ENCODE measurements around the gene MARK3.
A peak's percentile ranks its signal among the peaks of the same experiment; 100 is the strongest.
"Not testable (repeated sequence)": the region's sequence is repeated elsewhere in the genome, so short reads cannot be mapped to it uniquely, and the experiment has no call there.

MARK3 gene

GRCh38 chr14:103347091-103347815, 38.0 kb upstream of the MARK3 start:
- H3K9me3 ChIP-seq (ENCODE audit: control insufficient read depth, low read length), result no peaks in the 10 kb centered on the region
- H3K4me1 ChIP-seq (ENCODE audit: control insufficient read depth, insufficient read depth, low read length), result peaks cover 14% of the 10 kb centered on the region
- H3K9ac ChIP-seq (ENCODE audit: low read length), result no peak overlapping the region
- no peak for DNase-seq (ENCODE audit: low read depth)
- H3K36me3 ChIP-seq (ENCODE audit: control insufficient read depth, insufficient read depth, low read length, severe bottlenecking), result peaks cover 30% of the 10 kb centered on the region
- no peaks in the 10 kb centered on the region for H3K27me3 ChIP-seq (replicated peaks; ENCODE audit: control insufficient read depth, insufficient read depth, low read length)
- no peak overlapping the region for H3K4me3 ChIP-seq (ENCODE audit: low read length)

DNA sequence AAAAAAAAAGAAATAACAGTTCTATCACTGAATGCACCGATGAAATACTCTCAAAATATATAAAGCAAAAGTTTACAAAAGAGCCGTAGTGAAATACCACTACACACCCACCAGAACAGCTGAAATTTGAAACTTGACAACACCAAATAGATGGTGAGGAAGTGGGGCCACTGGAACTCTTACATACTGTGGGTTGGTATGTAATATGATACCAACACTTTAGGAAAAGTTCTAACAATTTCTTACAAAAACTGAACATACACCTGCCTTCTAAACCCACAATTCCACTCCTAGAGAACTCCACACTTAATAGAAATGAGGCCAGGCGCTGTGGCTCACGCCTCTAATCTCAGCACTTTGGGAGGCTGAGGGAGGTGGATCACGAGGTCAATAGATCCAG, 37.1 kb upstream of the MARK3 start:
- H3K4me1 ChIP-seq (ENCODE audit: control insufficient read depth, insufficient read depth, low read length), result peaks cover 12% of the 10 kb centered on the region
- peaks cover 21% of the 10 kb centered on the region for H3K36me3 ChIP-seq (ENCODE audit: control insufficient read depth, insufficient read depth, low read length, severe bottlenecking)
- H3K4me3 ChIP-seq (ENCODE audit: low read length), result no peak overlapping the region
- no peaks in the 10 kb centered on the region for H3K9me3 ChIP-seq (ENCODE audit: control insufficient read depth, low read length)
- no peak overlapping the region for H3K9ac ChIP-seq (ENCODE audit: low read length)
- H3K27me3 ChIP-seq (replicated peaks; ENCODE audit: control insufficient read depth, insufficient read depth, low read length), result no peaks in the 10 kb centered on the region
- peak; percentile 31 for DNase-seq (ENCODE audit: low read depth)

DNA sequence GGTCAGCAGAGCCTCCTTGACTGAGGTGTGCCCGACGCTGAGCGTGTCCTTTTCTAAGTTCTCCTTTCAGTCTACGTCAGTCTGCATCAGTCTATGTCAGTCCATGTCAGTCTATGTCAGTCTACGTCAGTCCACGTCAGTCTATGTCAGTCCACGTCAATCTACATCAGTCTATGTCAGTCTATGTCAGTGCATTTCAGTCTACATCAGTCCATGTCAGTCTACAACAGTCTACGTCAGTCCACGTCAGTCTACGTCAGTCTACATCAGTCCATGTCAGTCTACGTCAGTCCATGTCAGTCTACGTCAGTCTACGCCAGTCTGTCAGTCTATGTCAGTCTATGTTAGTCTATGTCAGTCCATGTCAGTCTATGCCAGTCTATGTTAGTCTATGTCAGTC, 35.2 kb upstream of the MARK3 start:
- H3K4me3 ChIP-seq (ENCODE audit: low read length), result no peak overlapping the region
- peaks cover 7% of the 10 kb centered on the region for H3K4me1 ChIP-seq (ENCODE audit: control insufficient read depth, insufficient read depth, low read length)
- no peaks in the 10 kb centered on the region for H3K27me3 ChIP-seq (replicated peaks; ENCODE audit: control insufficient read depth, insufficient read depth, low read length)
- peaks cover 2% of the 10 kb centered on the region for H3K36me3 ChIP-seq (ENCODE audit: control insufficient read depth, insufficient read depth, low read length, severe bottlenecking)
- DNase-seq (ENCODE audit: low read depth), result no peak
- no peaks in the 10 kb centered on the region for H3K9me3 ChIP-seq (ENCODE audit: control insufficient read depth, low read length)
- no peak overlapping the region for H3K9ac ChIP-seq (ENCODE audit: low read length)

GRCh38 chr14:103353362-103353761, 31.9 kb upstream of the MARK3 start:
- Histone ChIP-seq H3K4me1 (ENCODE audit: control insufficient read depth, insufficient read depth, low read length) (peaks cover 5% of the 10 kb centered on the region), H3K9ac (ENCODE audit: low read length) (no peak overlapping the region), H3K36me3 (ENCODE audit: control insufficient read depth, insufficient read depth, low read length, severe bottlenecking) (no peaks in the 10 kb centered on the region), H3K27me3 (replicated peaks; ENCODE audit: control insufficient read depth, insufficient read depth, low read length) (no peaks in the 10 kb centered on the region), H3K4me3 (ENCODE audit: low read length) (no peak overlapping the region), H3K9me3 (ENCODE audit: control insufficient read depth, low read length) (no peaks in the 10 kb centered on the region)
- no peak for DNase-seq (ENCODE audit: low read depth)

- Histone ChIP-seq H3K27me3 (replicated peaks; ENCODE audit: control insufficient read depth, insufficient read depth, low read length) (no peaks in the 10 kb centered on the region), H3K4me1 (ENCODE audit: control insufficient read depth, insufficient read depth, low read length) (peaks cover 5% of the 10 kb centered on the region), H3K9ac (ENCODE audit: low read length) (no peak overlapping the region), H3K4me3 (ENCODE audit: low read length) (no peak overlapping the region), H3K9me3 (ENCODE audit: control insufficient read depth, low read length) (no peaks in the 10 kb centered on the region), H3K36me3 (ENCODE audit: control insufficient read depth, insufficient read depth, low read length, severe bottlenecking) (no peaks in the 10 kb centered on the region)
- DNase-seq (ENCODE audit: low read depth), result no peak
Measured at GRCh38 chr14:103354141-103354540, 31.1 kb upstream of the MARK3 start.

- Histone ChIP-seq H3K4me1 (ENCODE audit: control insufficient read depth, insufficient read depth, low read length) (peaks cover 5% of the 10 kb centered on the region), H3K36me3 (ENCODE audit: control insufficient read depth, insufficient read depth, low read length, severe bottlenecking) (no peaks in the 10 kb centered on the region), H3K27me3 (replicated peaks; ENCODE audit: control insufficient read depth, insufficient read depth, low read length) (no peaks in the 10 kb centered on the region), H3K9ac (ENCODE audit: low read length) (no peak overlapping the region), H3K4me3 (ENCODE audit: low read length) (no peak overlapping the region), H3K9me3 (ENCODE audit: control insufficient read depth, low read length) (no peaks in the 10 kb centered on the region)
- DNase-seq (ENCODE audit: low read depth), result peak; percentile 52
Measured at GRCh38 chr14:103356024-103356682, 29.1 kb upstream of the MARK3 start.

GRCh38 chr14:103357552-103357951, 27.7 kb upstream of the MARK3 start:
- H3K36me3 ChIP-seq (ENCODE audit: control insufficient read depth, insufficient read depth, low read length, severe bottlenecking); H3K9me3 ChIP-seq (ENCODE audit: control insufficient read depth, low read length); DNase-seq (ENCODE audit: low read depth); H3K4me3 ChIP-seq (ENCODE audit: low read length); H3K9ac ChIP-seq (ENCODE audit: low read length); H3K27me3 ChIP-seq (replicated peaks; ENCODE audit: control insufficient read depth, insufficient read depth, low read length): not testable (repeated sequence)
- peaks cover 15% of the 10 kb centered on the region for H3K4me1 ChIP-seq (ENCODE audit: control insufficient read depth, insufficient read depth, low read length)

GRCh38 chr14:103360548-103360947, 24.7 kb upstream of the MARK3 start:
- Histone ChIP-seq H3K9ac (ENCODE audit: low read length) (no peak overlapping the region), H3K9me3 (ENCODE audit: control insufficient read depth, low read length) (peaks cover 25% of the 10 kb centered on the region), H3K36me3 (ENCODE audit: control insufficient read depth, insufficient read depth, low read length, severe bottlenecking) (no peaks in the 10 kb centered on the region), H3K4me1 (ENCODE audit: control insufficient read depth, insufficient read depth, low read length) (peaks cover 15% of the 10 kb centered on the region), H3K27me3 (replicated peaks; ENCODE audit: control insufficient read depth, insufficient read depth, low read length) (no peaks in the 10 kb centered on the region), H3K4me3 (ENCODE audit: low read length) (no peak overlapping the region)
- DNase-seq (ENCODE audit: low read depth), result no peak

DNA sequence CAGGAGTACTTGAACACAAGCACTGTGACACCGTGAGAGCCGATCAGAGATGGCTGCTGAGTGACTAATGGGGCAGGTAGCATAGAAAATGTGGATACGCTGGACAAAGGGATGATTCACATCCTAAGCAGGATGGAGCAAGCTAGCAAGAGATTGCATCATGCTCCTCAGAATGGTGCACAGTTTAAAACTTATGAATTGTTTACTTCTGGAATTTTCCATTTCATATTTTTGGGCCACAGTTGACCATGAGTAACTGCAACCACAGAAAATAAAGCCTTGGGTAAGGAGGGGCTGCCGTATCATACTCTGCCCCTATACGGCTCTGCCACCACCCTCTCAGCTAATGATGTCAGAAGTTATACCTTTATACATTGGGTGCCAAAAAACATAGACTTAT, 23.3 kb upstream of the MARK3 start:
- Histone ChIP-seq H3K27me3 (replicated peaks; ENCODE audit: control insufficient read depth, insufficient read depth, low read length) (no peaks in the 10 kb centered on the region), H3K9me3 (ENCODE audit: control insufficient read depth, low read length) (peaks cover 25% of the 10 kb centered on the region), H3K4me1 (ENCODE audit: control insufficient read depth, insufficient read depth, low read length) (peaks cover 14% of the 10 kb centered on the region), H3K4me3 (ENCODE audit: low read length) (peak overlapping the region; percentile 8), H3K36me3 (ENCODE audit: control insufficient read depth, insufficient read depth, low read length, severe bottlenecking) (no peaks in the 10 kb centered on the region), H3K9ac (ENCODE audit: low read length) (peak overlapping the region; percentile 64)
- DNase-seq (ENCODE audit: low read depth), result peak; percentile 92

- Histone ChIP-seq H3K4me3 (ENCODE audit: low read length) (peak overlapping the region; percentile 8), H3K4me1 (ENCODE audit: control insufficient read depth, insufficient read depth, low read length) (peaks cover 11% of the 10 kb centered on the region), H3K9me3 (ENCODE audit: control insufficient read depth, low read length) (peaks cover 25% of the 10 kb centered on the region), H3K36me3 (ENCODE audit: control insufficient read depth, insufficient read depth, low read length, severe bottlenecking) (no peaks in the 10 kb centered on the region), H3K9ac (ENCODE audit: low read length) (no peak overlapping the region), H3K27me3 (replicated peaks; ENCODE audit: control insufficient read depth, insufficient read depth, low read length) (no peaks in the 10 kb centered on the region)
- peak; percentile 41 for DNase-seq (ENCODE audit: low read depth)
Measured at GRCh38 chr14:103362780-103363179, 22.4 kb upstream of the MARK3 start.

DNA sequence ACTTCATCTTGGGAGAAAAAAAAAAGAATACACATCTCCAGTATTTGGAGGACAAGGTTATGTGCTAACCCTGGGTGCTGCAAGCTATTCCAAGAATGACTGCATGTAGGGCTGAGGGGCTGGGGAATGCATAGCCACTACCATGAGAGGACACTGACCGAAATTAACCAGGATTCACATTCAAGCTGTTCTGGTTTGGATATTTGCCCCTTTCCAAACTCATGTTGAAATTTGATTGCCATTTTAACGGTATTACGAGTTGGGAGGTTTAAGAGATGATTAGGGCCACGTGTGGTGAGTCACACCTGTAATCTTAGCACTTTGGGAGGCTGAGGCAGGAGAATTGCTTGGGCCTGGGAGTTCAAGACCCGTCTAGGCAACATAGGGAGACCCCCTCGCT, 18.5 kb upstream of the MARK3 start:
- peaks cover 25% of the 10 kb centered on the region for H3K9me3 ChIP-seq (ENCODE audit: control insufficient read depth, low read length)
- H3K27me3 ChIP-seq (replicated peaks; ENCODE audit: control insufficient read depth, insufficient read depth, low read length), result no peaks in the 10 kb centered on the region
- H3K9ac ChIP-seq (ENCODE audit: low read length), result no peak overlapping the region
- no peak for DNase-seq (ENCODE audit: low read depth)
- no peaks in the 10 kb centered on the region for H3K36me3 ChIP-seq (ENCODE audit: control insufficient read depth, insufficient read depth, low read length, severe bottlenecking)
- peaks cover 10% of the 10 kb centered on the region for H3K4me1 ChIP-seq (ENCODE audit: control insufficient read depth, insufficient read depth, low read length)
- no peak overlapping the region for H3K4me3 ChIP-seq (ENCODE audit: low read length)

Data from adipocyte (in vitro differentiated cells).